HL-60/S4 treated with retinoic acid at 250 ng/mL for 4 days and 3 days (cell line): ENCODE results near the gene AR.
"Not testable (repeated sequence)": the region's sequence is repeated elsewhere in the genome, so short reads cannot be mapped to it uniquely, and the experiment has no call there.

Source experiments
- in situ Hi-C: fragments of 300-500 bp; cut with MboI; formaldehyde crosslinking; loops from 2 replicates; pipeline ENCODE4 v1.7.0; 2022; ENCODE audit warnings: low sequenced_read_pairs

Gene AR

GRCh38 chrX:67622053-67622585 lies 78.3 kb downstream of the AR start:
- in situ Hi-C loops: no loop called here

- in situ Hi-C loops: no loop called here
These were observed 80.5 kb downstream of the AR start for GRCh38 chrX:67624325-67624724.

GRCh38 chrX:67635424-67635823 lies 91.6 kb downstream of the AR start:
- in situ Hi-C loops: no loop called here

GRCh38 chrX:67636532-67636931 lies 92.7 kb downstream of the AR start:
- in situ Hi-C loops: no loop called here

GRCh38 chrX:67637293-67637692 lies 93.5 kb downstream of the AR start:
- in situ Hi-C loops: not testable (repeated sequence)

GRCh38 chrX:67648361-67648760 lies 104.5 kb downstream of the AR start:
- in situ Hi-C loops: no loop called here

GRCh38 chrX:67651437-67652142 lies 107.8 kb downstream of the AR start:
- in situ Hi-C loops: no loop called here

GRCh38 chrX:67652543-67652942 lies 108.7 kb downstream of the AR start:
- in situ Hi-C loops: no loop called here

- in situ Hi-C loops: no loop called here
These were observed 110.5 kb downstream of the AR start for GRCh38 chrX:67654301-67654700.

GRCh38 chrX:67665583-67665982 lies 121.8 kb downstream of the AR start:
- in situ Hi-C loops: no loop called here

- in situ Hi-C loops: not testable (repeated sequence)
These were observed 126.9 kb downstream of the AR start for GRCh38 chrX:67670717-67671116.

GRCh38 chrX:67673741-67674274 lies 130.0 kb downstream of the AR start:
- in situ Hi-C loops: no loop called here

- in situ Hi-C loops: no loop called here
These were observed 130.9 kb downstream of the AR start for GRCh38 chrX:67674741-67675140.

GRCh38 chrX:67684136-67684535 lies 140.3 kb downstream of the AR start:
- in situ Hi-C loops: no loop called here

- in situ Hi-C loops: no loop called here
These were observed 148.4 kb downstream of the AR start for GRCh38 chrX:67692246-67692645.

- in situ Hi-C loops: no loop called here
These were observed 150.1 kb downstream of the AR start for GRCh38 chrX:67693928-67694327.

- in situ Hi-C loops: no loop called here
These were observed 153.6 kb downstream of the AR start for GRCh38 chrX:67697452-67697851.

GRCh38 chrX:67700602-67701001 lies 156.8 kb downstream of the AR start:
- in situ Hi-C loops: no loop called here

- in situ Hi-C loops: no loop called here
These were observed 170.2 kb downstream of the AR start for GRCh38 chrX:67714004-67714403.

GRCh38 chrX:67717571-67717970 lies 173.8 kb downstream of the AR start:
- in situ Hi-C loops: no loop called here

GRCh38 chrX:67718926-67719325 lies 175.1 kb downstream of the AR start:
- in situ Hi-C loops: no loop called here

GRCh38 chrX:67720344-67720743 lies 176.5 kb downstream of the AR start:
- in situ Hi-C loops: no loop called here

GRCh38 chrX:67721321-67721720 lies 177.5 kb downstream of the AR start:
- in situ Hi-C loops: no loop called here
